Peyer's patch (tissue), 4 donors: Measurements from ENCODE around the gene BICC1. TPM values are rescaled to one million over a fixed set of nuclear protein-coding genes. Genes with fewer than 3 reads are reported as not detected.
"Not testable (repeated sequence)": the region's sequence is repeated elsewhere in the genome, so short reads cannot be mapped to it uniquely, and the experiment has no call there.

ENCODE experiments used
- DNase-seq, 3 donors: peaks; one replicate each; pipeline ENCODE4 v3.0.0-alpha.2; 2017 to 2019
- H3K27ac ChIP-seq, 4 donors: fragments of 200-600 bp; sonication (generic); one replicate each; pipeline ENCODE4 v1.5.1; 2016 to 2019
- H3K27me3 ChIP-seq, 2 donors: fragments of 200-600 bp; sonication (generic); one replicate each; pipeline ENCODE4 v1.5.1; 2019
- H3K36me3 ChIP-seq, 3 donors: fragments of 200-600 bp; sonication (generic); one replicate each; pipeline ENCODE4 v1.5.1; 2016 to 2019
- H3K4me1 ChIP-seq, 4 donors: fragments of 200-600 bp; sonication (generic); one replicate each; pipeline ENCODE4 v1.5.1; 2016 to 2019
- H3K4me3 ChIP-seq, 4 donors: fragments of 200-600 bp; sonication (generic); 1 replicate in 3 of 4; 2 replicates in 1 of 4; pipeline ENCODE4 v1.5.1; 2016 to 2019; ENCODE audit warnings: mild to moderate bottlenecking in 1 of 4
- H3K9me3 ChIP-seq, 4 donors: fragments of 200-600 bp; sonication (generic); one replicate each; pipeline ENCODE4 v1.5.1; 2016 to 2019; ENCODE audit warnings: mild to moderate bottlenecking in 1 of 4
- POLR2A ChIP-seq, 2 donors: fragments of 450-650 bp; IDR thresholded peaks; one replicate each; pipeline ENCODE4 v1.5.1; 2017; ENCODE audit warnings: antibody characterized with exemption in 2 of 2, mild to moderate bottlenecking in 2 of 2, moderate library complexity in 2 of 2
- total RNA-seq, 4 donors: library from RNA; depleted of rRNA; stranded (reverse); fragments of >200 nt; gene quantifications; one replicate each; pipeline ENCODE4 v1.1.0, GENCODE V29; 2016
- TF ChIP-seq, protein P1 (sequence below), 6 experiments: fragments of 450-650 bp in 4 of 6; fragments of 200-600 bp in 2 of 6; sonication (generic) in 1 of 6; IDR thresholded peaks; one replicate each; pipeline ENCODE4 v1.5.1; 2017 to 2019; ENCODE audit warnings: antibody characterized with exemption in 6 of 6, mild to moderate bottlenecking in 3 of 6, moderate library complexity in 1 of 6

Gene BICC1
- total RNA-seq, 4 donors from 2014 or later: 1.1 to 19.0 (median 2.6) TPM

DNA sequence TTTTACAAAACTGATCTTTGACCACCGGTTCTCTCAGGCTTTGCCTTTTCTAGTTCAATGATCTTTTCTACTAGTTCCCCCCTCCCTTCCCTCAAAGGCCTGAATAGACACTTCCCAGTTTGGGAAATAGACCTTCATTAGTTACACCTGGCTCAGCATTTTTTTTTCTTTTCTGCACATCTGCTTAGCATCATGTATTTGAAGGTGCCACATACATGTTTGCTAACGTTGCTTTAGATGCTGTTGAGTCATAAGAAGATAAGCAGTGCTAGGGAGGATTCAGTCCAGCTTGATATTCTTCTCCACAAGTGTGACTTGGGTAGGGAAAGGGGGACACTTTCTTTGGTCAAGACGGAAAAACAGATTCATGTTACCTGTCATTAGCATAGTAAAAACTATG lies 78.3 kb downstream of the BICC1 start:
- no peak overlapping the region for H3K27ac ChIP-seq
- DNase-seq: no peak
- H3K4me1 ChIP-seq: no peaks in the 10 kb centered on the region
- H3K9me3 ChIP-seq: no peaks in the 10 kb centered on the region
- no peaks in the 10 kb centered on the region for H3K36me3 ChIP-seq
- TF ChIP-seq, protein P1, sequence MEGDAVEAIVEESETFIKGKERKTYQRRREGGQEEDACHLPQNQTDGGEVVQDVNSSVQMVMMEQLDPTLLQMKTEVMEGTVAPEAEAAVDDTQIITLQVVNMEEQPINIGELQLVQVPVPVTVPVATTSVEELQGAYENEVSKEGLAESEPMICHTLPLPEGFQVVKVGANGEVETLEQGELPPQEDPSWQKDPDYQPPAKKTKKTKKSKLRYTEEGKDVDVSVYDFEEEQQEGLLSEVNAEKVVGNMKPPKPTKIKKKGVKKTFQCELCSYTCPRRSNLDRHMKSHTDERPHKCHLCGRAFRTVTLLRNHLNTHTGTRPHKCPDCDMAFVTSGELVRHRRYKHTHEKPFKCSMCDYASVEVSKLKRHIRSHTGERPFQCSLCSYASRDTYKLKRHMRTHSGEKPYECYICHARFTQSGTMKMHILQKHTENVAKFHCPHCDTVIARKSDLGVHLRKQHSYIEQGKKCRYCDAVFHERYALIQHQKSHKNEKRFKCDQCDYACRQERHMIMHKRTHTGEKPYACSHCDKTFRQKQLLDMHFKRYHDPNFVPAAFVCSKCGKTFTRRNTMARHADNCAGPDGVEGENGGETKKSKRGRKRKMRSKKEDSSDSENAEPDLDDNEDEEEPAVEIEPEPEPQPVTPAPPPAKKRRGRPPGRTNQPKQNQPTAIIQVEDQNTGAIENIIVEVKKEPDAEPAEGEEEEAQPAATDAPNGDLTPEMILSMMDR (IDR thresholded peaks at IDR 0.05): no peak
- no peak for TF ChIP-seq POLR2A (IDR thresholded peaks at IDR 0.05)
- no peaks in the 10 kb centered on the region for H3K27me3 ChIP-seq
- H3K4me3 ChIP-seq: no peak overlapping the region

DNA sequence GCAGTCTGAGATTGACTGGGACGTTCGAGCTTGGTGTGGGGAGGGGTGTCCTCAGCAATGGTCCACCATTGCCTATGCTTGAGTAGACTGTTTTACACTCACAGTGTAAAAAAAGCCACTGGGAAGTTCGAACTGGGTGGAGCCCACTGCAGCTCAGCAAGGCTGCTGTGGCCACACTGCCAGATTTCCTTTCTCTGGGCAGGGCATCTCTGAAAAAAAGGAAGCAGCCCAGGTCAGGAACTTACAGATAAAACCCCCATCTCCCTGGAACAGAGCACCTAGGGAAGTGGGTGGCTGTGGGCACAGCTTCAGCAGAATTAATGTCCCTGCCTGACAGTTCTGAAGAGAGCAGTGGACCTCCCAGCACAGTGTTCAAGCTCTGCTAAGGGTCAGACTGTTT lies 80.3 kb downstream of the BICC1 start:
- no peaks in the 10 kb centered on the region for H3K27me3 ChIP-seq
- H3K36me3 ChIP-seq: no peaks in the 10 kb centered on the region
- no peaks in the 10 kb centered on the region for H3K4me1 ChIP-seq
- TF ChIP-seq, protein P1 (IDR thresholded peaks at IDR 0.05): no peak
- TF ChIP-seq POLR2A (IDR thresholded peaks at IDR 0.05): no peak
- H3K9me3 ChIP-seq: no peaks in the 10 kb centered on the region
- no peak overlapping the region for H3K27ac ChIP-seq
- no peak overlapping the region for H3K4me3 ChIP-seq
- no peak for DNase-seq

DNA sequence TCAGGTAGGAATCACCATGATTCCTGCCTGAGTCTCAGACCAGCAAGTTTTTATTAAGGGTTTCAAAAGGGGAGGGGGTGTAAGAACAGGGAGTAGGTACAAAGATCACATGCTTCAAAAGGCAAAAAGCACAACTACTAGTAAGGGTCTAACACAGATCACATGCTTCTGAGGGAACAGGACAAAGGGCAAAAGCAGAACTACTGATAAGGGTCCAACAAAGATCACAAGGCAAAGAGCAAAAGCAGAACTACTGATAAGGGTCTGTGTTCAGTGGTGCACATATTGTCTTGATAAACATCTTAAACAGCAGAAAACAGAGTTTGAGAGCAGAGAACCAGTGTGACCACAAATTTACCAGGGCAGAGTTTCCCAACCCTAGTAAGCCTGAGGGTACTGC lies 84.5 kb downstream of the BICC1 start:
- H3K9me3 ChIP-seq, H3K36me3 ChIP-seq, H3K4me1 ChIP-seq, H3K27ac ChIP-seq, H3K27me3 ChIP-seq, DNase-seq, H3K4me3 ChIP-seq: not testable (repeated sequence)

DNA sequence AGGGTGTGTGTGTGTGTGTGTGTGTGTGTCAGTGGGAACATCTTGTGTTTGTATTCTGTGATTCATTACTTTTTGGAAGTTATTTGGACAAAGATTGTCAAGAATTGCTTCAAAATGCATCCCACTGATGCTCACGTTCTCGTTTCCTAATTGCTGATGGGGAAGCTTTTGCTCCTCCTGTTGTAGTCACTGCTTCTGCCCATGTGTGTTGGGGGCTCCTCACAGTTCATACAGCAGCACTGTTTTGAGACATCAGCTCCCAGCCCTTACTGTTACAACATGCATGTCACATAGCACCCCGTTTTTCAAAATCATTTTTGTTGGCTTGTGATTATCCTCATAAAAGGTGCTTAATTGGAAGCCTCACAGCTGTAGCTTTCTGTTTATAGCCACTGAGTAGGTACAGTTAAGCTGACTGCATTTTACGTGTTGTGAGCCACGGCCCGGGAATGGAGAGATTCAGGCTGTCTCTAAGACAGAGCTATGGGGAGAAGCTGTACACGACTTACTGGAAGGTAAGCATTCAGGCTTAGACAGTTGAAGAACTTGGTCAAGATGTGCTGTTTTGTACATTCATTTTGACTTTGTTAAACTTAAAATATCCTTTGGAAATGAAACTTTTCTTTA lies 87.4 kb downstream of the BICC1 start:
- H3K27me3 ChIP-seq: no peaks in the 10 kb centered on the region
- no peak overlapping the region for H3K4me3 ChIP-seq
- H3K27ac ChIP-seq: no peak overlapping the region
- DNase-seq: no peak
- no peak for TF ChIP-seq POLR2A (IDR thresholded peaks at IDR 0.05)
- TF ChIP-seq, protein P1 (IDR thresholded peaks at IDR 0.05): no peak
- H3K36me3 ChIP-seq: no peaks in the 10 kb centered on the region
- H3K9me3 ChIP-seq: no peaks in the 10 kb centered on the region
- H3K4me1 ChIP-seq: no peaks in the 10 kb centered on the region

DNA sequence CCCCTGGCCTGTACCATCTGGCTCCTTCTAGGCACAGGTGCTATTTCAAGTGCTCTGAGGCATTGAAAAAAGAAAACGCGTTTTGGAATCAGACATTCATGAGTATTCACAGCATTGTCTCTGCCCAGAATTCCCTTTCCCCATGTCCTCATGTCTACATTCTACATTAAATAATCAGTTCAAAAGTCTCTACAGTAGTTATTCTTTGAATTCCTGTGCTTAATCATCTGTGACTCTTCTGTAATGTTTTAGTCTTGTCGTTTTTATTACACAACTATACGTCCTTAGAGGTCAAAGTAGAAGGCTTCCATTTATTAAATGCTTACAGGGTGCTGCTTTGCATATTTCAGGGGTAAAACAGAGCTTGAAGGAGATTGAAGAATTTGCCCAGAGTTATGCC lies 95.7 kb downstream of the BICC1 start:
- Histone ChIP-seq H3K36me3 (no peaks in the 10 kb centered on the region), H3K27me3 (no peaks in the 10 kb centered on the region), H3K9me3 (no peaks in the 10 kb centered on the region), H3K4me1 (no peaks in the 10 kb centered on the region), H3K4me3 (no peak overlapping the region), H3K27ac (no peak overlapping the region)
- no peak for TF ChIP-seq POLR2A (IDR thresholded peaks at IDR 0.05)
- TF ChIP-seq, protein P1 (IDR thresholded peaks at IDR 0.05): no peak
- DNase-seq: no peak

DNA sequence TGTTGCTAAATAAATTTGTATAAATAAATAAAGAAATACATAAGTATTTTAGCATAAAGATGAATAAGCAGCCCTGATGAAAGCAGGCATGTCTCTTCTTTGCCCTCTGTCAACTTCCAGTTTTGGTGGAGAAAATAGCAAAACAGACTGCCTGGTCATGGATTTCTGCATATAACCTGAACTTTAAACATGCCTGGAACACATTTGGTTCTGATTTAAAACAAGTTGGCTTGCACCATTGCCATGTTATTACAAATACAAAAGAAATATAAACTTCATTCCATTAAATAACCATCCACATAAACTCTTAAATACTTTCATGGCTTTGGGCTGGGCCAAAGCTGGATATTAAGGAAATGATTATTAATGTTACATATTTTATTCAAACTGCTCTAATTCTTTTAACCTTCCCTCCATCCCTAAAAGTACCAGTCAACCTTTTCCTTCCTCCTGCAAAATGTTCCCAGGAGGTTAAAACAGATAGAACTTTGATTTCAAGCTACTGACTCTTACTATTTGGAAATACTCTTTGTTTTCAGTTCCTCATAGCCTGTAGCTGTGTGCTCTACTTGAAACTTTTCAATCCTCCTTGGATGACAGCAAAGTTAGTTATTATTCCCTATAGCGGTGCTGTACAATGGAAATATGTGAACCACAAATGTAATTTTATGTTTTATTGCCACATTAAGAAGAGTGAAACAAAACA lies 96.3 kb downstream of the BICC1 start:
- no peak overlapping the region for H3K27ac ChIP-seq
- TF ChIP-seq POLR2A (IDR thresholded peaks at IDR 0.05): no peak
- TF ChIP-seq, protein P1 (IDR thresholded peaks at IDR 0.05): no peak
- H3K27me3 ChIP-seq: no peaks in the 10 kb centered on the region
- DNase-seq: no peak
- no peaks in the 10 kb centered on the region for H3K9me3 ChIP-seq
- H3K36me3 ChIP-seq: no peaks in the 10 kb centered on the region
- H3K4me1 ChIP-seq: no peaks in the 10 kb centered on the region
- H3K4me3 ChIP-seq: no peak overlapping the region
